OCI-LY3 (cell line): ENCODE measurements around the gene TOP3B.

Experiments used
- H2AFZ ChIP-seq: fragments of 200-600, 300-600 bp; shearing (Covaris generic); 2 replicates; pipeline ENCODE4 v1.6.0; 2014; ENCODE audit warnings: antibody characterized with exemption, low read depth, low read length
- H3K27ac ChIP-seq: fragments of 200-600, 300-600 bp; sonication (generic); 2 replicates; pipeline ENCODE4 v1.5.1; 2014; ENCODE audit warnings: mild to moderate bottlenecking, low read length, moderate library complexity, mixed read lengths
- H3K27me3 ChIP-seq: fragments of 200-600, 300-600 bp; sonication (generic); 2 replicates; pipeline ENCODE4 v1.6.1; 2014; ENCODE audit warnings: low read depth, low read length, mixed read lengths
- H3K36me3 ChIP-seq: fragments of 200-600, 300-600 bp; sonication (generic); replicated peaks from 2 replicates; pipeline ENCODE3; 2014; ENCODE audit warnings: low read depth, low read length, mixed read lengths
- H3K4me1 ChIP-seq: fragments of 300-600, 200-600 bp; sonication (generic); 2 replicates; pipeline ENCODE4 v1.6.1; 2014; ENCODE audit warnings: low read length, mixed read lengths
- H3K4me2 ChIP-seq: fragments of 200-600, 300-600 bp; sonication (generic); 2 replicates; pipeline ENCODE4 v1.6.1; 2014; ENCODE audit warnings: low read length, mixed read lengths
- H3K4me3 ChIP-seq: fragments of 300-600, 200-600 bp; sonication (generic); 2 replicates; pipeline ENCODE4 v1.5.1; 2014; ENCODE audit warnings: antibody characterized with exemption, mild to moderate bottlenecking, low read length, moderate library complexity
- H3K79me2 ChIP-seq: fragments of 300-600, 200-600 bp; shearing (Covaris generic); 2 replicates; pipeline ENCODE4 v1.6.1; 2014; ENCODE audit warnings: mild to moderate bottlenecking, low read length, mixed read lengths
- H3K9ac ChIP-seq: fragments of 300-600, 200-600 bp; shearing (Covaris generic); 2 replicates; pipeline ENCODE4 v1.6.0; 2014; ENCODE audit warnings: mild to moderate bottlenecking, low read length, moderate library complexity
- H3K9me3 ChIP-seq: fragments of 200-600, 300-600 bp; shearing (Covaris generic); 2 replicates; pipeline ENCODE4 v1.6.1; 2014; ENCODE audit warnings: low read length, mixed read lengths; ENCODE audit not compliant: insufficient read depth
- H4K20me1 ChIP-seq: fragments of 200-600, 300-600 bp; sonication (generic); 2 replicates; pipeline ENCODE4 v1.6.1; 2016; ENCODE audit warnings: low read length, mixed read lengths; ENCODE audit not compliant: insufficient read depth
- EZH2phosphoT487 ChIP-seq: fragments of 200-600 bp; shearing (Covaris generic); IDR thresholded peaks from 2 replicates; pipeline ENCODE4 v1.6.1; 2018; ENCODE audit warnings: antibody characterized with exemption, mixed run types, low read depth
- TF ChIP-seq, protein P1 (sequence below): fragments of 200-600, 300-600 bp; sonication (generic); IDR thresholded peaks from 2 replicates; pipeline ENCODE4 v1.5.1; 2014; ENCODE audit warnings: antibody characterized with exemption, low read length, low read depth

Gene TOP3B

DNA sequence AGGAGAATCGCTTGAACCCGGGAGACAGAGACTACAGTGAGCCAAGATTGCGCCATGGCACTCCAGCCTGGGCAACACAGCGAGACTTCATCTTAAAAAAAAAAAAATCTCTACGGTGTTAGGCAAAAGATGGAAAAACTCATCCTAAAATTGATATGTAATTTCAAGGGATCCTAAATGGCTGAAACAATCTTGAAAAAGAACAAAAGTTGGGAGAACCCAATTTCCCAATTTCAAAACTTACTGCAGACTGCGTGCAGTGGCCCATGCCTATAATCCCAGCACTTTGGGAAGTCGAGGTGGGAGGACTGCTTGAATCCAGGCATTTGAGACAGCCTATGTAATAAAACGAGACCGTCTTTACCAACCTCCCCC, 31.7 kb upstream of the TOP3B start:
- Histone ChIP-seq H3K4me2 (no peak overlapping the region), H3K9me3 (no peaks in the 10 kb centered on the region), H3K4me1 (peaks cover 16% of the 10 kb centered on the region), H3K79me2 (no peaks in the 10 kb centered on the region), H2AFZ (no peak overlapping the region), H4K20me1 (no peaks in the 10 kb centered on the region), H3K9ac (no peak overlapping the region), H3K36me3 (no peaks in the 10 kb centered on the region), H3K27ac (no peak overlapping the region), H3K4me3 (no peak overlapping the region), H3K27me3 (no peaks in the 10 kb centered on the region; the same call in 1 of the 2 replicates)
- no peak for TF ChIP-seq EZH2phosphoT487
- TF ChIP-seq, protein P1, sequence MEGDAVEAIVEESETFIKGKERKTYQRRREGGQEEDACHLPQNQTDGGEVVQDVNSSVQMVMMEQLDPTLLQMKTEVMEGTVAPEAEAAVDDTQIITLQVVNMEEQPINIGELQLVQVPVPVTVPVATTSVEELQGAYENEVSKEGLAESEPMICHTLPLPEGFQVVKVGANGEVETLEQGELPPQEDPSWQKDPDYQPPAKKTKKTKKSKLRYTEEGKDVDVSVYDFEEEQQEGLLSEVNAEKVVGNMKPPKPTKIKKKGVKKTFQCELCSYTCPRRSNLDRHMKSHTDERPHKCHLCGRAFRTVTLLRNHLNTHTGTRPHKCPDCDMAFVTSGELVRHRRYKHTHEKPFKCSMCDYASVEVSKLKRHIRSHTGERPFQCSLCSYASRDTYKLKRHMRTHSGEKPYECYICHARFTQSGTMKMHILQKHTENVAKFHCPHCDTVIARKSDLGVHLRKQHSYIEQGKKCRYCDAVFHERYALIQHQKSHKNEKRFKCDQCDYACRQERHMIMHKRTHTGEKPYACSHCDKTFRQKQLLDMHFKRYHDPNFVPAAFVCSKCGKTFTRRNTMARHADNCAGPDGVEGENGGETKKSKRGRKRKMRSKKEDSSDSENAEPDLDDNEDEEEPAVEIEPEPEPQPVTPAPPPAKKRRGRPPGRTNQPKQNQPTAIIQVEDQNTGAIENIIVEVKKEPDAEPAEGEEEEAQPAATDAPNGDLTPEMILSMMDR: no peak

DNA sequence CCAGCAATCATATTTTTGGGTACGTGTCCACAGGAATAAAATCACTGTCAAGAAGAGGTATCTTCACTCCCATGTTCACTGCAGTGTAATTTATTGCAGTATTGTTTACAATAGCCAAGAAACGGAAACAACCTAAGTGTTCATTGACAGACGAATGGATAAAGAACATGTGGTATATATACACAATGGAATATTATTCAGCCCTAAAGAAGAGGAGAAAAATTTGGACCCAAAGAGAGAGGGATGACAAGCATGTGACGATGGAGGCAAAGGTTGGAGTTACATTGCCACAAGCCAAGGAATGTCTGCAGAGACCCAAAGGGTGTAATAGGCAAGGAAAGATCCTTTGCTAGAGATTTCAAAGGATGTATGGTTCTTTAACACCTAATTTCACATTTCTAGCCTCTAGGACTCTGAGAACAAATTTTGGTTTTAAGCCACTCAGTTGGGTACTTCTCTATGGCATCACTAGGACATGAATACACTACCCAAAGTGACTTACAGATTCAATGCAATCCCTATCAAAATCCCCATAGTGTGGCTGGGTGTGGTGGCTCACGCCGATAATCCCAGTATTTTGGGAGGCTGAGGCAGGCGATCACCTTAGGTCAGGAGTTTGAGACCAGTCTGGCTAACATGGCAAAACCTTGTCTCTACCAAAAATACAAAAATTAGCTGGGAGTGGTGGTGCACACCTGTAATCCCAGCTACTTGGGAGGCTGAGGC, 31.1 kb upstream of the TOP3B start:
- H3K4me3 ChIP-seq: no peak overlapping the region
- no peak overlapping the region for H3K4me2 ChIP-seq
- no peak overlapping the region for H3K27ac ChIP-seq
- no peaks in the 10 kb centered on the region for H3K9me3 ChIP-seq
- H3K9ac ChIP-seq: no peak overlapping the region
- no peaks in the 10 kb centered on the region for H3K36me3 ChIP-seq
- no peaks in the 10 kb centered on the region for H3K79me2 ChIP-seq
- H3K4me1 ChIP-seq: peaks cover 16% of the 10 kb centered on the region
- H4K20me1 ChIP-seq: no peaks in the 10 kb centered on the region
- H3K27me3 ChIP-seq: no peaks in the 10 kb centered on the region; the same call in 1 of the 2 replicates
- no peak overlapping the region for H2AFZ ChIP-seq
- TF ChIP-seq, protein P1: no peak
- no peak for TF ChIP-seq EZH2phosphoT487

DNA sequence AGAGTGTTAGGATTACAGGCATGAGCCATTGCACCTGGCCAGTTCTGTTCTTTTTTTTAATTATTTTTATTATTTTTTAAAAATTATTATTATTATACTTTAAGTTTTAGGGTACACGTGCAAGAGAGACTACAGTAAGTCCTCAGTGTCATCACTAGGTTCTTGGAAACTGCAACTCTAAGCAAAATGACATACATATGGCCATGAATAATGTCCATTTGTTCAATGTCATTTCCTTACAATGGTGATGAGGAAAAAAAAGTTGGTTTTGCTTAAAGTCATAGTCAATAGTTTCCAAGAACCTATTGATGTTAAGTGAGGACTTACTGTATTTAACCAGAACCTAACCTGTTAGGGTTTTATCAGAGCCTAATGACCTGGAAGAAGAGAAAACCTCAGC, 29.4 kb upstream of the TOP3B start:
- no peak for TF ChIP-seq EZH2phosphoT487
- TF ChIP-seq, protein P1: no peak
- Histone ChIP-seq H3K9ac (no peak overlapping the region), H3K9me3 (no peaks in the 10 kb centered on the region), H3K36me3 (no peaks in the 10 kb centered on the region), H3K27ac (no peak overlapping the region), H3K27me3 (no peaks in the 10 kb centered on the region; the same call in 1 of the 2 replicates), H3K4me3 (no peak overlapping the region), H3K4me2 (no peak overlapping the region), H2AFZ (no peak overlapping the region), H3K79me2 (no peaks in the 10 kb centered on the region), H3K4me1 (peaks cover 16% of the 10 kb centered on the region), H4K20me1 (no peaks in the 10 kb centered on the region)

DNA sequence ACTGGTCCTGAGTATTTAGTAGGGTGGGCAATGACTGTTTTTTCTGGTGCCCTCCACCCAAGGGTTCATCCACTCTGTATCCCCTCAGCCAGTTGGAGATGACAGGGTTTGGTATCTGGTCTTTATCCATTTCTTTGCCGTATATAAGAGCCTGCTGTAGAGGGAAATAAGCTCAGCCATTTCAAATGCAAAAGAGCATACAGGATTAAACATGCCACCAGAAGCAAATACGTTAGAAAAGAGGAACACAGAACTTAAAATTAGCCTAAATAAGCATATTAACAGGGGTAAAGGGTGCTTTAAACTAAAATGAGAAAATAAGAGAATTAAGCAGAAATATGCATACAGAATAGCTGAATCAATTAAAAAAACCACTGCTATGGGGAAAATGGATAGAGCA, 27.8 kb upstream of the TOP3B start:
- H3K36me3 ChIP-seq: no peaks in the 10 kb centered on the region
- H3K9me3 ChIP-seq: no peaks in the 10 kb centered on the region
- H3K27ac ChIP-seq: no peak overlapping the region
- no peaks in the 10 kb centered on the region; the same call in 1 of the 2 replicates for H3K27me3 ChIP-seq
- no peak overlapping the region for H3K9ac ChIP-seq
- no peaks in the 10 kb centered on the region for H3K79me2 ChIP-seq
- no peak overlapping the region for H3K4me3 ChIP-seq
- peak overlapping the region; percentile 3; the same call in 1 of the 2 replicates for H2AFZ ChIP-seq
- peaks cover 16% of the 10 kb centered on the region for H3K4me1 ChIP-seq
- no peaks in the 10 kb centered on the region for H4K20me1 ChIP-seq
- peak overlapping the region; percentile 23 for H3K4me2 ChIP-seq
- no peak for TF ChIP-seq EZH2phosphoT487
- TF ChIP-seq, protein P1: no peak
